Endothelial cell of umbilical vein (primary cell): ENCODE data around the gene MTLN.
"Not testable (repeated sequence)": the region's sequence is repeated elsewhere in the genome, so short reads cannot be mapped to it uniquely, and the experiment has no call there.

Source experiments
- POLR2AphosphoS5 ChIP-seq: IDR thresholded peaks from 2 replicates; pipeline ENCODE4 v1.6.1; 2012; ENCODE audit warnings: low read depth, mild to moderate bottlenecking, control low read depth, low read length, moderate library complexity; ENCODE audit not compliant: insufficient read depth
- TF ChIP-seq, protein P1 (sequence below), 2 donors: IDR thresholded peaks; 1 replicate in 1 of 2; 2 replicates in 1 of 2; pipeline ENCODE4 v1.5.1; 2011; ENCODE audit warnings: low read length in 2 of 2, mild to moderate bottlenecking in 2 of 2, moderate library complexity in 2 of 2, control low read depth in 1 of 2, inconsistent platforms in 1 of 2, low read depth in 1 of 2; ENCODE audit not compliant: insufficient read depth in 1 of 2; ENCODE audit errors: extremely low read depth in 1 of 2
- TF ChIP-seq, protein P2 (sequence below): IDR thresholded peaks from 2 replicates; pipeline ENCODE4 v1.6.1; 2011; ENCODE audit not compliant: insufficient read depth, insufficient read length

DNA sequence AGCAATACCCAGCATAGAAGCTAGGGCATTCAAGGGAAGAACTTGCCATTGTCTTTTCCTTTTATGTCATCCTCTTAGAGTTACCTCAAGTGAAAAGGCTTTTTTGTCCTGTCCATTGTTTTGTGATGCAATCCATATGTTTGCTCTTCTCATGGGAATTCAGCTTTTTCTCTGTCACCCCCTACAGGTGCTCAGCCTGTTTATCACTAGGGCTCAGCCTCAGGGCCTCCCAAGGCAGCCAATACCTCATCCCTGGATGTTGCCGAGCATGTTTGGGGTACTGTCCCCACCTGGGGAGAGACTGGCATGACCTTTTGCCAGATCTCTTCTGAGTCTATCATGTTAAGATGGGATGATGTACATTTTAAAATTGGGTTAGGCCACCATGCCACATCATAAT is 49.6 kb upstream of the MTLN start:
- TF ChIP-seq, protein P1, sequence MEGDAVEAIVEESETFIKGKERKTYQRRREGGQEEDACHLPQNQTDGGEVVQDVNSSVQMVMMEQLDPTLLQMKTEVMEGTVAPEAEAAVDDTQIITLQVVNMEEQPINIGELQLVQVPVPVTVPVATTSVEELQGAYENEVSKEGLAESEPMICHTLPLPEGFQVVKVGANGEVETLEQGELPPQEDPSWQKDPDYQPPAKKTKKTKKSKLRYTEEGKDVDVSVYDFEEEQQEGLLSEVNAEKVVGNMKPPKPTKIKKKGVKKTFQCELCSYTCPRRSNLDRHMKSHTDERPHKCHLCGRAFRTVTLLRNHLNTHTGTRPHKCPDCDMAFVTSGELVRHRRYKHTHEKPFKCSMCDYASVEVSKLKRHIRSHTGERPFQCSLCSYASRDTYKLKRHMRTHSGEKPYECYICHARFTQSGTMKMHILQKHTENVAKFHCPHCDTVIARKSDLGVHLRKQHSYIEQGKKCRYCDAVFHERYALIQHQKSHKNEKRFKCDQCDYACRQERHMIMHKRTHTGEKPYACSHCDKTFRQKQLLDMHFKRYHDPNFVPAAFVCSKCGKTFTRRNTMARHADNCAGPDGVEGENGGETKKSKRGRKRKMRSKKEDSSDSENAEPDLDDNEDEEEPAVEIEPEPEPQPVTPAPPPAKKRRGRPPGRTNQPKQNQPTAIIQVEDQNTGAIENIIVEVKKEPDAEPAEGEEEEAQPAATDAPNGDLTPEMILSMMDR (IDR thresholded peaks at IDR 0.05; ENCODE audit: extremely low read depth in 1 of 2, insufficient read depth in 1 of 2, low read depth in 1 of 2, low read length in 2 of 2): not testable (repeated sequence)
- TF ChIP-seq POLR2AphosphoS5: not testable (repeated sequence)
- TF ChIP-seq, protein P2, sequence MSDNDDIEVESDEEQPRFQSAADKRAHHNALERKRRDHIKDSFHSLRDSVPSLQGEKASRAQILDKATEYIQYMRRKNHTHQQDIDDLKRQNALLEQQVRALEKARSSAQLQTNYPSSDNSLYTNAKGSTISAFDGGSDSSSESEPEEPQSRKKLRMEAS: not testable (repeated sequence)
